ENCODE results near the gene MAP3K2.
A peak's percentile ranks its signal among the peaks of the same experiment; 100 is the strongest.
"Not testable (repeated sequence)": the region's sequence is repeated elsewhere in the genome, so short reads cannot be mapped to it uniquely, and the experiment has no call there.

The MAP3K2 gene

DNA sequence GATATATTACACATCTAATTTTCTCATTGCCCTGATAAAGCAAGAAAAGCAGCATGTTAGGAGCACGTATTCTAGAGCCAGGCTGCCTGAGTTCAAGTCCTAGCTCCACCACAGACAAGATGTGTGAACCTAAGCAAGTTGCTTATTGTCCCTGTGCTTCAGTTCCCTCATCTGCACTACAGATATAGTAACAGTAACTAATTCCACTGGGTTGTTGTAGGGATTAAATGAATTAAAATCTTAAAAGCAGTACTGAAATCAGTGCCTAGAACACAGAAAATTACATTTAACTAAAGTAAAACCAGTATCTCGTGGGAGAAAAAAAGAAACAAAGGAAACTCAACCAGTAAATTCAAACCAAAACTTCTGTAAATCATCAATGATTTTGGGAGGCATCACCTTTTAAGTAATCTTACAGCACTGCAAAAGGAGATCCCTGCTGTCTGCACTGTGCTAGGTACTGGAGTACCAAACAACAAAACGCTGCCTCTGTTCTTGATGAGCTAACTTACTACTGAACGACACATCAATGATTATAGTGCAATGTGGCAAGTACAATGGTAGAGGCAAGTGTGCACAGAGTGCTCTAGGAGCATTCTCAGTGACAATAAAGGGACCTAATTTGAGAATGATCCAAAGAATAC lies 7.9 kb downstream of the MAP3K2 start:
- no peak for DNase-seq

DNA sequence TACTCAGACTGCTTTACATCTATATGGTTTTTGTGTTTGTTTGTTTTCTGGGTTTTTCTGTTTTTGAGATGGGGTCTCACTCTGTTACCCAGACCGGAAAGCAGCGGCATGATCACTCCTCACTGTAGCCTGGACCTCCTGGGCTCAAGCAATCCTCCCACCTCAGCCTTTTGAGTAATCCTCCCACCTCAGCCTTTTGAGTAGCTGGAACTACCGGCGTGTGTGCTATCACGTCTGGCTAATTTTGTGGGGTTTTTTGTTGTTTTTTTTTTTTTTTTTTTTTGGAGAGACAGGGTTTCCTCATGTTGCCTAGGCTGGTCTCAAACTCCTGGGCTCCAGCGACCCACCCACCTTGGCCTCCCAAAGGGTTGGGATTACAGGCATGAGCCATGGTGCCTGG lies 9.1 kb downstream of the MAP3K2 start:
- DNase-seq, result peak in 2 of 3 donors; percentile 20 to 33

DNA sequence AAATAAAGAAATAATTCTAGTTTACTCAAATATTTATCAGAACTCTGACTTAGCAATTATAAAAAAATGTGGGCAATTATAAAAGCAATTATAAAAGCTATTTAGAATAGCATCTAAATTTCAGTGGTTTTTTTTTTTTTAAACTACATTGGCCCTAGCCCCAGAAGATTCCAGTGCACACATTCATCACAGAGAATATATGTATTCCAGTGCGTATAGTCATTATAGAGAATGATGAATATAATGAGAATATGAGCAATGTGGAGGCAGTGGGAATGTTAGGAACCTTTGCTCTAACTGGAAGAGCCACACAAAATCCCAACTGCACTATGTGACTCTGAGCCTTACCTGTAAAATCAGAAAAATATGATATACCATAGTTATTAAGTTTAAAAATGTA lies 10.5 kb downstream of the MAP3K2 start:
- no peak for DNase-seq

DNA sequence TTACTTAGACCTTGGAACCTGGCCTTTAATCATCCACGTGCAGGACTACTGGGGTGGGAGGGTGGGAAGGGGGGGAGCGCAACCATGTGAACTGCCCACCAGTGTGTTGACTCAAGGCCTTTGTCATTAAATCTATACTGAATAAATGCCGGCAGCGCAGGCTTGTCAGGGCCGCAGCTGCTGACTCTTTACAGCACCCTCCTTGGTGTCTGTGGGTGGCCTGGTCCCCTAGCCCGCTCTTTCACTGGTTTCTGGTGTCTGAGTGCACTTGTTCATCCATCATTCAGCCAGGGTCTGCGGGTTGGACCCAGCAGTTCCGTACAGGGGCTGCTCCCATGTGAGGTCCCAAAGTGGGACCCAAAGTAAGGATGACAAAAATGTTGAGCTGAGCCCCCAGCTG lies 11.5 kb downstream of the MAP3K2 start:
- DNase-seq, result no peak

DNA sequence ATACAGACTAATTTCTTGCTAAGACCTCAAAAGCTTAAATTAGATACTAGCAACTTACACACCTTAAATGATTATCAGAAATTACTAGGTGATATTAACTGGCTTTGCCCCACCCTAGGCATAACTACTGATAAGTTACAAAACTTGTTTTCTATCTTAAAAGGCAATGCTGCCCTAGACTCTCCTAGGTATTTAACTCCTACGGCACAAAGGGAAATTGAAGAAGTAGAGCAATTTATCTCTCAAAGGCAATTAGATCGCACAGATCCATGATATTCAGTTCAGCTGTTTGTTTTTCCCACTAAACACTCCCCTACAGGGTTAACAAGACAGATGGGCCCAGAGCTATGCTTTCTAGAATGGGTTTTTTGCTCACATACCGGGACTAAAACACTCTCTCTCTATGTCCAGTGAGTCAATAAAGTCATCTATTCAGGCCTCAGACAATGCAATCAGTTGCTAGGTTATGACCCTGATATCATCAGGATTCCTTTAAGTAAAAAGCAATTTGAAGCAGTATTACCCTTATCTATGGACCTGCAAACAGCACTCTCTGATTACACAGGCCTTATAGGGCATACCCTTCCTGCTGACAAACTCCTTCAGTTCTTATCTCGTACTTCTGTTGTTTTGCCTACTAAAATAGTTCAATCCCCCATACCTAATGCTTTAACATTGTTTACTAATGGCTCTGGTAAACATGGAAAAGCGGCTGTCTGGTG lies 14.3 kb downstream of the MAP3K2 start:
- no peak for DNase-seq

DNA sequence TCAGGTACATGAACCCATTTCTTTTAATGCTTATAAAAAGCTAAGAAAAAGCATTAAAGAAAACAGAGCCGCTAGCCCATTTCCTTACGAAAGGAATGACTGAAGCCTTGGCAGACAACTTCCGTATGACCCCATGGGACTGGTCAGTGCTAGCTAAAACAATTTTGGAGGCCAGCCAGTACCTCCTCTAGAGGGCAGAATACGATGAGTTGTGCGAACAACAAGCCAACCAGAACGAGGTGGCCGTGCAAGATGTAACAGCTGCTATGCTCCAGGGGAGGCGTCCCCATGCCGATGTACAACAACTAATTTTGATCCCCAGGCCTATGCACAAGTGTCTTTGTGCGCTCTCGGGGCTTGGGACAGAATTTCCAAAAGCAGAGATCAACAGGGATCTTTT lies 16.7 kb downstream of the MAP3K2 start:
- no peak for DNase-seq

DNA sequence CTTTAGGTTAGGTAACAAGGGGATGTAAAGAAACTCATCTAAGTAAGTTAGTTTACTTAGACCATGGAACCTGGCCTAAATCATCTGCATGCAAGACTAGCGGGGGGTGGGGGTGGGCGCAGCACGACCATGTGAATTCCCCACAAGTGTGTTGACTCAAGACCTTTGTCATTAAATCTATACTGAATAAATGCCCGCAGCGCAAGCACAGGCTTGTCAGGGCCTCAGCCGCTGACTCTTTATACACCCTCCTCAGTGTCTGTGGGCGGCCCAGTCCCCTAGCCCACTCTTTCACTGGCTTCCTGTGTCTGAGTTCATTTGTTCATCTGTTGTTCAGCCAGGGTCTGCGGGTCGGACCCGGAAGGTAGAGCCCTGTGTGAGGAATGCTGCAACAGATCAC lies 17.8 kb downstream of the MAP3K2 start:
- no peak for DNase-seq

DNA sequence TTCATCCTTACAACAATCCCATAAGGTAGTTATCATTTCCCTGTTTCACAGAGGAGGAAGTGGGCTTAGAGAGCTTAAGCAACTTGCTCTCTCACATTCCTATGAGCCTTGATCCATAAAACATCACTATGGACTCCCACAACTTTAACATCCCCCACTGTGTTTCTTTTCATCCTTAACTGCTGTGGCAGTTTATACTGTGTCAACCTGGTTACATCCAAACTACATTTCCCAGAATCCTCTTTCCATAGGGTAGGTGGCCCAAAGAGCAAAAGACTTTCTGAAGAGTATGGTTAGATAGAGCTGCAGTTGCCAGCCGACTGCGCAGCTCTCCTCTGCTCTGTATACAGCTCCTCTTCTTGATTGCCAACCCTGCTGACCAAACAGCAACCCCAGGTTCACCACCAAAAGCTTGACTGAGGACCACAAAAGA lies 22.5 kb downstream of the MAP3K2 start:
- DNase-seq, result peak in 2 of 3 donors; percentile 17 to 31

DNA sequence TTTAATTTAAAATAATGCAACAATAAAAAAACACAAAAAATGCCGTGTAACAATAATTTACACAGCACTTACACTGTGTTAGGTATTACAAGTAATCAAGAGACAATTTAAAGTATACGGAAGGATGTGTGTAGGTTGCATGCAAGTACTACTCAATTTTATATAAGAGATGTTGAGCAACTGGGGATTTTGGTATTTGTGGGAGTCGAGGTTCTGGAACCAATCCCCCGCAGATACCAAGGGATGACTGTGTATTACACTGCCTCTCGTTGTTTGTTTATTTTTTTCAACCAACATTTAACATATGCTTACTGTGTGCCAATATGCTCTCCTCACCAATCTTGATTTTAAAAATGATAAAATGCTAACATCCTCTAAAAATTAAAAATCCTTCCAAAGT lies 24.8 kb downstream of the MAP3K2 start:
- DNase-seq, result peak; percentile 43 to 63 (median 58)

DNA sequence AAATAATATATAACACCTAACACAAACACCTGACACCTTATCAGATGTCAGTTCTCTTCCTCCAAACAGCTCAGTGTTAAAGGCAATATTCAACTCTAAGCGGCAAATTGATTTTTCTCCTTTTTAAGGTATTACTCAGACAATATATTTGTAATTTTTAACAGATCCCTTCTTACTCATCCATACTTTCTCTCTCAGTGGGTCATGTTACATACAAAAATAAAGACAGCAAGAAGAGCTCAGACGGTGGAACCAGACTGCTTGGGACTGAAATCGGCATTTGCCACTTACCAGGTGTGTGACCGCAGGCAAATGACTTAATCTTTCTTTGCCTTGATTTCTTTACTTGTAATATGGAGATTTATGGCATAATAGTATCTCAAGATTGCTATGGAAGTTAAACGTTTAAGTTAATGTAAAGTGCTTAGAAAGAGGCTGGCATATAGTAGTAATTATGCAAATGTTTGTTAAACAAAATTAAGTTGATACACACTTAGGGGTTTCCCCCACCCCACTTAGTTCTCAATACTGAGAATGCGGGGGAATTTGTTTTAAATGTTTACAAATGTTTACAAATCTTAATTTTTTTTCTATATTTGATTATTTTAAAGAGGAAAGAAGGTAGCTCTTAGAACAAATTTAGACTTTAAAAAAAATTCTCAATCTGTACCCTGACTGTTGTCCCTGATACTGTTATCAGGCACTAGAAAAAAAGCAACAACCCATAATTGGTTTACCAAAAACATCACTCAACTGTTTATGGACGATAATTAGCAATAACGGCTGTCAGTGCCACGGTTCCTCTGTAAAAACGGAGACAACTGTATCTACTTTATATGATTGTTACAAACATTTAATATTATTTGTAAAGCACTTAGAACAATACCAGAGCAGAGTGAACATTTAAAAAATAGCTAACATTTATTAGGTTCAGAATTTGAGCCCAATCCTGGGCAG lies 25.6 kb downstream of the MAP3K2 start:
- no peak for DNase-seq

DNA sequence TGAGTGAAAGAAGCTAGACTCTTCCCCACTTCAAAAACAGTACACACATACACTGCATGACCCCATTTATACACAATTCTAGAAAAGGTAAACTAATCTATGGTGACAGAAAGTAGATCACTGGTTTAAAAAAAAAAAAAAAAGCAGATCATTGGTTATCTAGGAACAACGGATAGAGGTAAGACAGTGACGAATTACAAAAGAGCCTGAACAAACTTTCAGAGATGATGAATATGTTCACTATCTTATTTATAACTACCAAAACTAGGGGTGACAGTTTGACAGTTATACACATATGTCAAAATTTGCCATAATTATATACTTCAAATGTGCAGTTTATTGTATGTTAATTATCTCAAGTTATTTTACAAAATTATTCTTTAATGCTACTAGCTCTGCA lies 27.5 kb downstream of the MAP3K2 start:
- DNase-seq, result no peak

DNA sequence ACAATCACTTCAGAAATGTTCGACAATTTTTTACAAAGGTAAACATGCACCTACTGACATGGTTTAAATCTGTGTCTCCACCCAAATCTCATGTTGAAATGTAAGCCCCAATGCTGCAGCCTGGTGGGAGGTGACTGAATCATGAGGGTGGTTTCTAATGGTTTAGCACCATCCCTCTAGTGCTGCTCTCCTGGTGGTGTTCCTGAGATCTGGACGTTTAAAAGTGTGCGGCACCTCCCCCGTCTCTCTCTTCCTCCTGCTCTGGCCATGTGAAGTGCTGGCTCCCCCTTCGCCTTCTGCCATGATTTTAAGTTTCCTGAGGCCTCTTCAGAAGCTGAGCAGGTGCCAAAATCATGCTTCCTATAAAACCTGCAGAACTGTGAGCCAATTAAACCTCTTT lies 28.3 kb downstream of the MAP3K2 start:
- DNase-seq, result no peak

DNA sequence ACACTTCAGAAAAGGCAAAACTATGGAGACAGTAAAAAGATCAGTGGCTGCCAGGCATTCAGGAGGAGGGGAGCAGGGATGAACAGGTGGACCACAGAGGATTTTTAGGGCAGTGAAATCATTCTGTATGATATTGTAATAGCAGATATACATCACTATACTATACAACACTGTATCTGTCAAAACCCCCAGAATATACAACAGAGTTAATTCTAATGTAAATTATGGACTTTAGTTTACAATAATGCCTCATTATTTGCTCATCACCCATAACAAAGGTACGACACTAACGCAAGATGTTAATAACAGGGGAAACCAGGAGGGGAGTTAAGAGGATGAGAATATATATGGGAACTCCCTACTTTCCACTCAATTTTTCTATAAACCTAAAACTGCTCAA lies 28.8 kb downstream of the MAP3K2 start:
- DNase-seq, result no peak

DNA sequence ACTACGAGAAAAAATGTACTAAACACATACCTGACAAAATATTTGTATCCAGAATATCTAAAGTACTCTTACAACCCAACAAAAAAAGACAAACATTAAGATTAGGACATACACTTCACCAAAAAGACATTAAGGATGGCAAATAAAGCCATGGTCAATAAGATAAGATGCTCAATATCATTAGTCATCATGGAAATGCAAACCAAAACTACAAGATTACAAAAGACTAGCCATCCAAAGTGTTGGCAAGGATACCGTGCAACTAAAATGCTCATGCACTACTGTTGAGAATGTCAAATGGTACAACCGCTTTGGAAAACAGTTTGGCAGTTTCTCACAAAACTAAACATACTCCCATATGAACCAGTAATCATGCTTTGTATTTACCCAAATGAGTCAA lies 29.7 kb downstream of the MAP3K2 start:
- DNase-seq, result peak in 2 of 3 donors; percentile 19 to 44

DNA sequence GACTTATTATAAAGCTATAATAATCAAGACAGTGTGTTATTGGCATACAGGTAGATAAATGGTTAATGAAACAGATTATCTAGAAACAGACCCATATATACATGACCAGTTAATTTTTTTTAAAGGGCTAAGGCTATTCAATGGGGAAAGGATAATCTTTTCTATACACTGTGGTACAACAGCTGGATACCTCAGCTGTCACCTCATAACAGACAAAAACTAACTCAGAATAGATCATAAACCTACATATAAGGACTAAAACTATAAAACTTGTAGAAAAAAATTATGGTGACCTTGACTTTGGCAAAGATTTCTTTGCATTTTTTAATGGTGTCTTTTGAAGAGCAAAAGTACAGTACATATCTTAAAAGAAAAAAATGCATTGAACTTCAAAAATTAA lies 30.2 kb downstream of the MAP3K2 start:
- DNase-seq, result no peak

DNA sequence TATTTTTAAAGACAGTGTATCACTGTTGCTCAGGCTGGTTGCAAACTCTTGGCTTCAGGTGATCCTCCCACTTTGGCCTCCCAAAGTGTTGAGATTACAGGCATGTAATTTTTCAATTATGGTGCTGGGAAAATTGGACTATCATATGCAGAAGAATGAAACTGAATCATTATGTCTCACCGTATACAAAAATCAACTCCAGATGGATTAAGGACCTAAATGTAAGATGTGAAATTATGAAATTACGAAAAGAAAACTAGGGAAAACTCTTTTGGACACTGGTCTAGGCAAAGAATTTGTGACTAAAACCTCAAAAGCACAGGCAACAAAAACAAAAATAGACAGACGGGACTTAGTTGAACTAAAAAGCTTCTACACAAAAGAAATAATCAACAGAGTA lies 31.2 kb downstream of the MAP3K2 start:
- DNase-seq, result no peak

DNA sequence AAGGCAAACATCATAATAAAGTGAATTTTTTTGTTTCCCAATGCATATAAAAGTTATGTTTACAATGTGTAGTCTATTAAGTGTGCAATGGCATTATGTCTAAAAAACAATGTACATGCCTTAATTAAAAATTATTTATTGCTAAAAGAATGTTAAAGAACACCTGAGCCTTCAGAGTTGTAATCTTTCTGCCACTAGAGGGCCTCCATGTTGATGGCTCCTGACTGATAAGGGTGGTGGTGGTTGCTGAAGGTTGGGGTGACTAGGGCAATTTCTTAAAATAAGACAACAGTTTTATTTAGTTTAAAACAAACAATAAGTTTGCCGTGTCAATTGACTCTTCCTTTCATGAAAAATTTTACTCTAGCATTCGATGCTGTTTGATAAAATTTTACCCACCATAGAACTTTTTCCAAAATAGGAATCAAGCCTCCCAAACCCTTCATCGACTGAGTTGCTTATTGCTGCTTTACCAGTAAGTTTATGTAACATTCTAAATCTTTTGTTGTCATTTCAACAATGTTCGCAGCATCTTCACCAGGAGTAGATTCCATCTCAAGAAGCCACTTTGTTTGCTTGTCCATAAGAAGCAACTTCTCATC lies 32.3 kb downstream of the MAP3K2 start:
- DNase-seq, result peak in 2 of 3 donors; percentile 35 to 49

DNA sequence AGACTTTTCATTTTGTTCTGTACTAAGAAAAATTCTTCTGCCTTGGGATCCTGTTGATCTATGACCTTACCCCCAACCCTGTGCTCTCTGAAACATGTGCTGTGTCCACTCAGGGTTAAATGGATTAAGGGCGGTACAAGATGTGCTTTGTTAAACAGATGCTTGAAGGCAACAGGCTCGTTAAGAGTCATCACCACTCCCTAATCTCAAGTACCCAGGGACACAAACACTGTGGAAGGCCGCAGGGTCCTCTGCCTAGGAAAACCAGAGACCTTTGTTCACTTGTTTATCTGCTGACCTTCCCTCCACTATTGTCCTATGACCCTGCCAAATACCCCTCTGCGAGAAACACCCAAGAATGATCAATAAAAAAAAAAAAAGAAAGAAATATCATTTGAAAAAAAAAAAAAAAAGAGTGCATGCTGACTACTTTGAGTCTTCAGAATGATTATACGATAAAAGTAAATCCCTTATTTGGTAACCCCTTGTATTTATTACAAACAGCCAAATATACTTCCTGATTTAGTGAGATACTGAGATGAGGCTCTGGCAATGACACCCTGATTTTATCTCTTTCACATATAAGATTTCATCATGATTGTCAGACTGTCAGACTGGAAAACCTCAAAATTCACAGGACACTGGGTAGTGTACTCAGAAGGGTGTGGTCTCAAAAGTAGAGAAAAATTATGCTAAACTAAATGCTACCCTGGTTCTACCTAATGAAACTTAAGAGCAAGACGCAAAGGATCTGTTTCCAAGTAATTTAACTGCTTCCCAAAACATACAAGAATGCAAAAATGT lies 33.7 kb downstream of the MAP3K2 start:
- DNase-seq, result peak; percentile 28 to 35 (median 34)

DNA sequence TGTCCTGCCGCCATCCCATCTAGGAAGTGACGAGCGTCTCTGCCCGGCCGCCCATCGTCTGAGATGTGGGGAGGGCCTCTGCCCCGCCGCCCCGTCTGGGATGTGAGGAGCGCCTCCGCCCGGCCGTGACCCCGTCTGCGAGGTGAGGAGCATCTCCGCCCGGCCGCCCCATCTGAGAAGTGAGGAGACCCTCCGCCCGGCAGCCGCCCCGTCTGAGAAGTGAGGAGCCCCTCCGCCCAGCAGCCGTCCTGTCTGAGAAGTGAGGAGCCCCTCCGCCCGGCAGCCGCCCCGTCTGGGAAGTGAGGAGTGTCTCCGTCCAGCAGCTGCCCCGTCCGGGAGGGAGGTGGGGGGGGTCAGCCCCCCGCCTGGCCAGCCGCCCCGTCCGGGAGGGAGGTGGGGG lies 34.6 kb downstream of the MAP3K2 start:
- DNase-seq, result not testable (repeated sequence)

DNA sequence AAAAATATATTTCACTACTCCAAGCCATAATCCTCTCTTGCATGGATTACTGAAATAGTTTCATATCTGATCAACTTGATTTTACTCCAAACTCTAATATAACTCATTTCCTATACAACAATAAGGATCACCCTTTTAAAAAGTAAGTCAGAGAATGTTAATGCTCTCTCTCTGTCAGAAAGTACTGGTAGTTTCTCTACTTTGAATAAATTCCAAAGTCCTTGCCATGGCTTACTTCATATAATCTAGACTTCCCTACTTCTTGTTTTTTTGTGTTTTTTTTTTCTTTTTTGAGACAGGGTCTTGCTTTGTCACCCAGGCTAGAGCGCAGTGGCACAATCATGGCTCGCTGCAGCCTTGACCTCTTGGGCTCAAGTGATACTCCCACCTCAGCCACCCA lies 36.2 kb downstream of the MAP3K2 start:
- DNase-seq, result no peak

DNA sequence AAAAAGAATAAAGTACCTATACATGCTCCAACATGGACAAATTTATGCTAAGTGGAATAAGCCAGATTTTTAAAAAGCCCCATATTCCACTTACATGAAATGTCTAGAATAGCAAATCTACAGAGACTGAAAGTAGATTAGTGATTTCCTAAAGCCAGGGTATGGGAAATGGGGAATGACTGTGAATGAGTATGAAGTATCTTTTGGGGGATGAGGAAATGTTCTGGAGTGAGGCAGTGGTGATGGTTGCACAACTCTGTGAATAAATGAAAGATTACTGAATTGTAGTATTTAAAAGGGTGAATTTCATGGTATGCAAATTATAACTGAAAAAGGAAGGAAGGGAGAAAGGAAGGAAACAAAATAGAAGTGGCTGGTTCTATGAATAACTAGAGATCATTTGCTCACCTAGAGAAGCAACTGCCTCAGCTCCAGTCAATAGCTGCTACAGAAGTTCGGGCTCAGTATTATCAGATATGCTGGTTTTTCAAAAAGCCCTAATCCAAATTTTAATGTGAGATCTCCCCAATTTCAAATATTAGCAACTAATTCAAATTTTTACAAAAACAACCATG lies 39.3 kb downstream of the MAP3K2 start:
- DNase-seq, result peak; percentile 51 to 78 (median 68)

All from suppressor macrophage treated with lipopolysaccharide for 1 hour (primary cell).